Testis (tissue), 3 donors: ENCODE measurements around the gene SLC44A1. TPM values are rescaled to one million over a fixed set of nuclear protein-coding genes. Genes with fewer than 3 reads are reported as not detected.

Experiments
- DNase-seq: peaks from one replicate; pipeline ENCODE4 v3.0.0-alpha.2; 2019
- H3K27ac ChIP-seq, 2 donors: fragments of 200-600 bp; sonication (generic); one replicate each; pipeline ENCODE4 v1.5.1; 2019
- H3K27me3 ChIP-seq: fragments of 200-600 bp; sonication (generic); one replicate; pipeline ENCODE4 v1.5.1; 2019
- H3K36me3 ChIP-seq: fragments of 200-600 bp; sonication (generic); one replicate; pipeline ENCODE4 v1.5.1; 2017; ENCODE audit warnings: low read depth; ENCODE audit errors: missing control alignments
- H3K4me1 ChIP-seq: fragments of 200-600 bp; sonication (generic); one replicate; pipeline ENCODE4 v1.5.1; 2019
- H3K4me3 ChIP-seq, 2 donors: fragments of 200-600 bp; sonication (generic); one replicate each; pipeline ENCODE4 v1.5.1; 2017 to 2019
- H3K9me3 ChIP-seq: fragments of 200-600 bp; sonication (generic); one replicate; pipeline ENCODE4 v1.5.1; 2017
- POLR2A ChIP-seq: fragments of 450-650 bp; IDR thresholded peaks from one replicate; pipeline ENCODE4 v1.6.1; 2017; ENCODE audit warnings: antibody characterized with exemption, mild to moderate bottlenecking, moderate library complexity
- WGBS, 2 donors: methylation state at CpG; one replicate each; pipeline ENCODE4 v1.1.5; 2018; 5-methylcytosine and 5-hydroxymethylcytosine counted together
- intact Hi-C: fragments of 100-400 bp; cut with DNase I; formaldehyde crosslinking; loops from one replicate; pipeline ENCODE4 v1.15.1; 2023; ENCODE audit warnings: low total_unique reads
- polyA plus RNA-seq: library from polyadenylated mRNA; stranded (reverse); fragments of 350-450 nt; fragmentation: Illumina TruSeq; extraction: RNeasy Lipid Tissue Mini Kit (QIAGEN cat#74804); gene quantifications from one replicate; pipeline ENCODE4 v1.2.3, GENCODE V29; 2014; ENCODE audit warnings: low read depth, low replicate concordance; ENCODE audit not compliant: insufficient read depth
- total RNA-seq, 2 donors: library from RNA; depleted of rRNA; stranded (reverse); fragments of >200 nt; gene quantifications; one replicate each; pipeline ENCODE4 v1.2.3, GENCODE V29; 2016
- TF ChIP-seq, protein P1 (sequence below), 3 experiments: fragments of 450-650 bp in 2 of 3; fragments of 200-600 bp in 1 of 3; sonication (generic) in 1 of 3; IDR thresholded peaks; one replicate each; pipeline ENCODE4 v1.5.1; 2016 to 2019; ENCODE audit warnings: antibody characterized with exemption in 3 of 3, mild to moderate bottlenecking in 2 of 3, moderate library complexity in 1 of 3

Gene SLC44A1
- total and polyA plus RNA-seq, 3 donors from 2014 or later, result 8.9 to 16.7 (median 11.1) TPM

DNA sequence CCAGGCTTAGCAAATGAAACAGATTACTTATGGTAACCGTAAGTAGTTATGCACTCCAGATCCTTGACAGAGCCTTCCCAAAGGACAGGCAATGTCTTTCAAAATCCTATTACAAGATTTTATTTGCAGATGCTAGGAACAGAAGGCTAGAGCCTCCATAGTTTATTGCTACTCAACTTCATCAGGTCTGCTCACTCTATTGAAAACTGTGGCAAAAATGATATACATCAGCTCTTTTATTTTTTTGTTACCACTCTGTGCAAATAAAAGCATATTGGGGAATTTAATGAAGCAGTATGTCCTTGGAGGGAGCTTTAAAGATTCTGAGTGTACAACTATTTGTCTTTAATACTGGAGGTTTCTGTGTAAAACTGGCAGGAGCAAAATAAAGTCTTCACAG is 46.5 kb downstream of the SLC44A1 start:
- intact Hi-C loops, result no loop called here
- no peaks in the 10 kb centered on the region for H3K36me3 ChIP-seq
- DNase-seq, result no peak
- H3K4me3 ChIP-seq, result no peak overlapping the region
- no peaks in the 10 kb centered on the region for H3K27me3 ChIP-seq
- TF ChIP-seq, protein P1, sequence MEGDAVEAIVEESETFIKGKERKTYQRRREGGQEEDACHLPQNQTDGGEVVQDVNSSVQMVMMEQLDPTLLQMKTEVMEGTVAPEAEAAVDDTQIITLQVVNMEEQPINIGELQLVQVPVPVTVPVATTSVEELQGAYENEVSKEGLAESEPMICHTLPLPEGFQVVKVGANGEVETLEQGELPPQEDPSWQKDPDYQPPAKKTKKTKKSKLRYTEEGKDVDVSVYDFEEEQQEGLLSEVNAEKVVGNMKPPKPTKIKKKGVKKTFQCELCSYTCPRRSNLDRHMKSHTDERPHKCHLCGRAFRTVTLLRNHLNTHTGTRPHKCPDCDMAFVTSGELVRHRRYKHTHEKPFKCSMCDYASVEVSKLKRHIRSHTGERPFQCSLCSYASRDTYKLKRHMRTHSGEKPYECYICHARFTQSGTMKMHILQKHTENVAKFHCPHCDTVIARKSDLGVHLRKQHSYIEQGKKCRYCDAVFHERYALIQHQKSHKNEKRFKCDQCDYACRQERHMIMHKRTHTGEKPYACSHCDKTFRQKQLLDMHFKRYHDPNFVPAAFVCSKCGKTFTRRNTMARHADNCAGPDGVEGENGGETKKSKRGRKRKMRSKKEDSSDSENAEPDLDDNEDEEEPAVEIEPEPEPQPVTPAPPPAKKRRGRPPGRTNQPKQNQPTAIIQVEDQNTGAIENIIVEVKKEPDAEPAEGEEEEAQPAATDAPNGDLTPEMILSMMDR (IDR thresholded peaks at IDR 0.05), result no peak
- TF ChIP-seq POLR2A, result no peak
- WGBS, 2 donors, result 83 to 92% methylated on average over 1 of the region's 1 CpG
- peaks cover 4% of the 10 kb centered on the region for H3K4me1 ChIP-seq
- no peak overlapping the region for H3K27ac ChIP-seq
- no peaks in the 10 kb centered on the region for H3K9me3 ChIP-seq

DNA sequence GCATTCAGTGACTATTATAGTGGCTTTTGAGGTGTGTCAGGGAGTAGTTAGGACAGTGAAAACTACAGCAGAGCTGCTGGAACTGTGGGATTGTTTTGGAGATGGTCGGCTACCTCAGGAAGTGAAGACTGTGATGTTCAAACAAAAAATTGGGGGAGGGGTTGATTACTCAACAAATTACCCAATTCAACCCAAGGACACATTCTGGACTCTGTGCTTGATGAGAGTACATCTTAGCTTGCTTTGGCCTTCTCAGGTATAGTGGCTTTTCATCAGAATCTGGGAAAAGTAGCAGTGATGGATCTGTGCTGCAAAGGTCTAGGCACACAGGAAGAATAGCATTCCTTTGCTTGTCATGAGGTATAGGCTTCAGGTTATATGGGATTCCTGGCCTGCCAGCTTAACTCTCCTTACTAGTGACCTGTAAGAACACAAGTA is 47.0 kb downstream of the SLC44A1 start:
- no peaks in the 10 kb centered on the region for H3K27me3 ChIP-seq
- no peak for TF ChIP-seq POLR2A
- TF ChIP-seq, protein P1 (IDR thresholded peaks at IDR 0.05), result no peak
- intact Hi-C loops, result no loop called here
- H3K4me3 ChIP-seq, result no peak overlapping the region
- H3K36me3 ChIP-seq, result no peaks in the 10 kb centered on the region
- peaks cover 5% of the 10 kb centered on the region for H3K4me1 ChIP-seq
- H3K9me3 ChIP-seq, result no peaks in the 10 kb centered on the region
- no peak for DNase-seq
- no peak overlapping the region for H3K27ac ChIP-seq
- WGBS, 2 donors, result 40 to 53% methylated on average over 1 of the region's 1 CpG

DNA sequence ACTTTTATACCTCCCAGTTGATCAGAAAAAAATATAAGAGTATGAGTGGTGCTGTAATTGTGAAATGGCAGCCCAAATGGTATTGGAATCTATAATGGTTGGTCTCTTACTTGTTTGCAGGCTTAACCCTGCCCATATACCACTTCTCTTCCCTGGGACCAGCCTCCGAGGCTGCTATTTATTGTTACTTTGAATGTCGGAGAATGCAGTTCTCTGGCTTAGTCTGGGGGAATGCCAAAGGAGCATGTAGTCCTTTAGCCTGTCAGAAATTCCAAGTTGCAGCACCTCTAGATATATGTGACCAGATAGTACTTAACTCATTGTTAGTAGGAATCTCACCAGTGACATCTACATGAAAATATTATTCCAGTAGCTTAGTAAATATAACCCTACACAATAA is 47.5 kb downstream of the SLC44A1 start:
- WGBS, 2 donors, result 29 to 33% methylated on average over 2 of the region's 2 CpGs
- TF ChIP-seq POLR2A, result no peak
- TF ChIP-seq, protein P1 (IDR thresholded peaks at IDR 0.05), result no peak
- H3K27me3 ChIP-seq, result no peaks in the 10 kb centered on the region
- peaks cover 10% of the 10 kb centered on the region for H3K4me1 ChIP-seq
- no peak overlapping the region for H3K27ac ChIP-seq
- no peak overlapping the region for H3K4me3 ChIP-seq
- H3K9me3 ChIP-seq, result no peaks in the 10 kb centered on the region
- DNase-seq, result no peak
- intact Hi-C loops, result no loop called here
- no peaks in the 10 kb centered on the region for H3K36me3 ChIP-seq

DNA sequence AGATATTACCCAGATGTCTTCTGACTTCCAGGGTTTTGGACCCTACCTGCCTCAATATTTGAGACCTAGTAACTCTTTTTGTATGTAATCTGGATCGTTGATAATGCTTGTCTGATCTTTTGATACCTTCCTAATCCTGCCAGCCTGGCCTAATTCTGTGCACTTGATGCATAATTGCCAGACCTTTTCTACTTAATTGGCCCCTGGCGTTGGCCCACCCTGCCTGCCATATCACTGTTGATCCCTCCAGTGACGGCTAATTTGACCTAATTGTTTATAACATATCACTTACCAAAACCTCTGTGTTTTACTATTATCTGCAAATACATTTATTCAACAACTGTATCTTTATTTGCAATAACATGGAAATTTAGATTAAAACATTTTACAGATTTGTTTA is 49.0 kb downstream of the SLC44A1 start:
- intact Hi-C loops, result no loop called here
- peaks cover 11% of the 10 kb centered on the region for H3K4me1 ChIP-seq
- no peak for TF ChIP-seq POLR2A
- TF ChIP-seq, protein P1 (IDR thresholded peaks at IDR 0.05), result no peak

DNA sequence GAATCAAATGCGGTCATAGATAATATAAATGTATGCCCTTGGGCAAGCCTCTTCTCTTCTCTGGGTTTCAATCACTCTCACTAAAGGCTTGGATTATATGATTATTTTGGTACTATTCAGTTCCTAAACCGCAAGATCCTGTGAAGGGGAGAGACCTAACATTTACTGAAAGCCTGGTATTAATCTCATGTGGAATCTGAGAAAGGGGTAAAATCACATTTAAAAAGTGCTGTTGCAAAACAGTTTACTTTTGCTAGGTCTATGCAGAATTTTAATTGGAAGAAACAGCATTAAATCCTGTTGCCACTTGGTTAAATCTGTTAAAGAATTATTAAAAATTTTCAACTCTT is 50.7 kb downstream of the SLC44A1 start:
- no peak for TF ChIP-seq POLR2A
- TF ChIP-seq, protein P1 (IDR thresholded peaks at IDR 0.05), result no peak
- 92 to 98% methylated on average over 2 of the region's 2 CpGs for WGBS, 2 donors
- DNase-seq, result no peak
- Histone ChIP-seq H3K27ac (no peak overlapping the region), H3K27me3 (no peaks in the 10 kb centered on the region), H3K36me3 (no peaks in the 10 kb centered on the region), H3K9me3 (no peaks in the 10 kb centered on the region), H3K4me3 (no peak overlapping the region), H3K4me1 (peaks cover 11% of the 10 kb centered on the region)
- intact Hi-C loops, result no loop called here

More for the DNA sequence above, 49.0 kb downstream of the SLC44A1 start:
- Histone ChIP-seq H3K27ac (no peak overlapping the region), H3K27me3 (no peaks in the 10 kb centered on the region), H3K36me3 (no peaks in the 10 kb centered on the region), H3K9me3 (no peaks in the 10 kb centered on the region), H3K4me3 (no peak overlapping the region)
- no peak for DNase-seq
- WGBS, 2 donors, result 89 to 95% methylated on average over 3 of the region's 3 CpGs
